Ishikawa (cell line): ENCODE measurements around the gene CDK5R1.

ENCODE experiments used
- CEBPB ChIP-seq: IDR thresholded peaks from 2 replicates; pipeline ENCODE4 v1.6.1; 2012
- CREB1 ChIP-seq: IDR thresholded peaks from 2 replicates; pipeline ENCODE4 v1.6.1; 2012; ENCODE audit warnings: low read depth
- EGR1 ChIP-seq: IDR thresholded peaks from 2 replicates; pipeline ENCODE4 v1.6.1; 2012
- EP300 ChIP-seq: IDR thresholded peaks from 2 replicates; pipeline ENCODE4 v1.6.1; 2012; ENCODE audit warnings: borderline replicate concordance
- FOXM1 ChIP-seq: IDR thresholded peaks from 2 replicates; pipeline ENCODE4 v1.6.1; 2012; ENCODE audit warnings: low read depth, borderline replicate concordance
- NFIC ChIP-seq: IDR thresholded peaks from 2 replicates; pipeline ENCODE4 v1.6.1; 2012
- RAD21 ChIP-seq: IDR thresholded peaks from 2 replicates; pipeline ENCODE4 v1.6.1; 2012; ENCODE audit warnings: low read depth
- REST ChIP-seq: IDR thresholded peaks from 2 replicates; pipeline ENCODE4 v1.6.1; 2012; ENCODE audit warnings: low read depth, mild to moderate bottlenecking
- TAF1 ChIP-seq: IDR thresholded peaks from 2 replicates; pipeline ENCODE4 v1.6.1; 2012; ENCODE audit warnings: low read depth, mild to moderate bottlenecking
- TCF12 ChIP-seq: IDR thresholded peaks from 2 replicates; pipeline ENCODE4 v1.6.1; 2012; ENCODE audit warnings: low read depth
- TEAD4 ChIP-seq: IDR thresholded peaks from 2 replicates; pipeline ENCODE4 v1.6.1; 2012
- USF1 ChIP-seq: IDR thresholded peaks from 2 replicates; pipeline ENCODE4 v1.6.1; 2012
- YY1 ChIP-seq: IDR thresholded peaks from 2 replicates; pipeline ENCODE4 v1.6.1; 2012; ENCODE audit warnings: low read depth
- ZBTB7A ChIP-seq: IDR thresholded peaks from 2 replicates; pipeline ENCODE4 v1.6.1; 2012; ENCODE audit warnings: low read depth
- TF ChIP-seq, protein P1 (sequence below): IDR thresholded peaks from 2 replicates; pipeline ENCODE4 v1.6.1; 2012

The CDK5R1 gene

GRCh38 chr17:32451879-32452278 is 34.9 kb upstream of the CDK5R1 start:
- TF ChIP-seq EGR1 (no peak), TCF12 (no peak), RAD21 (no peak), YY1 (no peak), USF1 (no peak), ZBTB7A (no peak), TAF1 (no peak), NFIC (no peak)

DNA sequence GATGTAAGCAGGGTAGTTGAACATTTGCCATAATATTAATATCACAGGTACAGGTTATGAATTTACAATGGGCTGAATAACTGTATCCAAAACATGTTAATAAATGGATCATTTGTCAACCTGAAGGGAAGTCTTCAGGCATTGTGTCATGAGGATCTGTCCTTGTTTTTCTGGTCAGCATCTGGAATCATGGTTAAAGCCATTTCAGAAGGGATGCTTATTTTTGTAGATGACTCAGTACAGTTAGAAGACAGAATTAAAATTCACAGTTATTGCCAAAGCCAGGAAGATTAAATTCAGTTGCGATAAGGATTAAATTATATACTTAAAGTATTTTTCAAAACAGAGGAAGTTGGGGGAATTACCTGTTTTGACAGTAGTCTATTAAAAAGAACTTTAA is 34.5 kb upstream of the CDK5R1 start:
- TF ChIP-seq EGR1 (no peak), TEAD4 (no peak), TAF1 (no peak), ZBTB7A (no peak), CEBPB (no peak), FOXM1 (no peak), EP300 (no peak), TCF12 (no peak), NFIC (no peak), REST (no peak), RAD21 (no peak), USF1 (no peak), CREB1 (no peak)
- TF ChIP-seq, protein P1, sequence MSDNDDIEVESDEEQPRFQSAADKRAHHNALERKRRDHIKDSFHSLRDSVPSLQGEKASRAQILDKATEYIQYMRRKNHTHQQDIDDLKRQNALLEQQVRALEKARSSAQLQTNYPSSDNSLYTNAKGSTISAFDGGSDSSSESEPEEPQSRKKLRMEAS: no peak

GRCh38 chr17:32453370-32453769 is 33.4 kb upstream of the CDK5R1 start:
- TF ChIP-seq ZBTB7A: no peak
- no peak for TF ChIP-seq TEAD4
- no peak for TF ChIP-seq EGR1
- TF ChIP-seq FOXM1: no peak
- no peak for TF ChIP-seq RAD21
- no peak for TF ChIP-seq REST
- TF ChIP-seq CREB1: no peak
- no peak for TF ChIP-seq NFIC
- TF ChIP-seq CEBPB: no peak
- no peak for TF ChIP-seq EP300
- TF ChIP-seq USF1: no peak
- no peak for TF ChIP-seq TAF1
- TF ChIP-seq, protein P1: no peak
- TF ChIP-seq TCF12: no peak

DNA sequence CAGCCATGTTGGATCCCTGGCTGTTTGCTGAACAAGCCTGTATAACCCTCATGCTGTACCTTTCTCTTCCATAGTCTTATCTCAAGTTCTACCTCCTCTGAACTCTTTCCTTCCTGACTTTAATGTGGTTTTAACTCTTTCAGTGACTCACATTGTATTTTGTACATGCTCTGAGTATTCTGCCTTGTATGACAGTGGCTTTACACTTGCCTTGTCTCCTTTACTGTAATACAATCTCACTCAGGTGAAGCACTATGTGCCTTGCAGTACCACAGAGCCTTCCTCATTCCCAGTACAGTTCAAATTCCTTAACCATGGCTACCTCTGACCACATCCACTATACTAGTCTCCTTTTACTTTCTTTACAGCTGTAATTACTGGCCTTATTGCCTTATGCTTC is 28.4 kb upstream of the CDK5R1 start:
- TF ChIP-seq REST (no peak), TEAD4 (no peak), YY1 (no peak), ZBTB7A (no peak), CEBPB (no peak), TAF1 (no peak), USF1 (no peak), NFIC (no peak)

DNA sequence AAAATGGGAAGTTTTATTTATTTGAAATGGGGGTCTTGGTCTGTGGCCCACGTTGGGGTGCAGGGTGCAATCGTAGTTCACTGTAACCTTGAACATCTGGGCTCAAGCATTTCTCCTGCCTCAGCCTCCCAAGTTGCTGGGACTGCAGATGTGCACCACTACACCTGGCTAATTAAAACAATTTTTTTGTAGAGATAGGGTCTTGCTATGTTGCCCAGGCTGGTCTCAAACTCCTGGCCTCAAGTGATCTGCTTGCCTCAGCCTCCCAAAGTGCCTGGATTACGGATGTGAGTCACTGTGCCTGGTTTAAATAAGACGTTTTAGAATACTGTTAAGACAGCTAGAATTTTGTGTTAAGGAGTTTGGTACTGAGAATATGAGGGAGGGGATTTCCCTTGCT is 26.7 kb upstream of the CDK5R1 start:
- TF ChIP-seq YY1: no peak
- no peak for TF ChIP-seq NFIC
- TF ChIP-seq REST: no peak
- no peak for TF ChIP-seq TEAD4
- TF ChIP-seq TCF12: no peak
- no peak for TF ChIP-seq CEBPB
- TF ChIP-seq, protein P1: no peak
- no peak for TF ChIP-seq EP300
